ENCODE measurements around the gene SIGLEC12. TPM values are rescaled to one million over a fixed set of nuclear protein-coding genes. Genes with fewer than 3 reads are reported as not detected.

SIGLEC12 gene
- total and polyA plus RNA-seq, 2 donors (not counting 3 experiments of a cell fraction or from before 2014, with no cell fraction given): not detected

GRCh38 chr19:51547397-51548212, 46.0 kb upstream of the SIGLEC12 start:
- dilution Hi-C loops (cut with MboI; ENCODE audit: extremely low pct_ligation_motif_present, low sequenced_read_pairs) (no loop called here), intact Hi-C loops (cut with micrococcal nuclease) (loop anchor here (1.0 to 2.0 kb wide), 3 partner anchors 75 to 142 kb away; no protein-coding TSS in a partner anchor)
- Histone ChIP-seq H3K9me1 (replicated peaks; ENCODE audit: control insufficient read depth, extremely low read depth, insufficient read depth, low read length) (no peaks in the 10 kb centered on the region), H2AFZ (ENCODE audit: low read depth, low read length) (no peak overlapping the region), H3K9ac (replicated peaks; ENCODE audit: extremely low read depth, insufficient read depth, low read length) (peak overlapping the region; percentile 65), H3K27ac (ENCODE audit: insufficient read depth, low read depth, low read length) (peak overlapping the region; percentile 89), H3K4me2 (ENCODE audit: insufficient read depth, low read length) (peak overlapping the region; percentile 52), H3K4me3 (replicated peaks in 1 of 3; ENCODE audit: insufficient read depth in 1 of 3, low read depth in 1 of 3, low read length in 3 of 3) (no peak overlapping the region), H3K27me3 (ENCODE audit: control insufficient read depth in 2 of 2, insufficient read depth in 2 of 2, low read length in 2 of 2) (no peaks in the 10 kb centered on the region), H3K79me2 (ENCODE audit: control insufficient read depth, insufficient read depth, low read length) (no peaks in the 10 kb centered on the region), H3K9me3 (replicated peaks; ENCODE audit: control insufficient read depth, insufficient read depth, low read length) (no peaks in the 10 kb centered on the region), H4K20me1 (replicated peaks; ENCODE audit: control insufficient read depth, extremely low read depth, insufficient read depth, low read length) (no peaks in the 10 kb centered on the region), H3K36me3 (ENCODE audit: control insufficient read depth in 2 of 2, extremely low read depth in 1 of 2, insufficient read depth in 2 of 2, low read length in 2 of 2) (no peaks in the 10 kb centered on the region), H3K4me1 (ENCODE audit: control insufficient read depth, extremely low read depth, insufficient read depth, low read length) (peaks cover 28% of the 10 kb centered on the region)
- ChIA-PET POLR2A (interaction anchor here (0.7 kb wide), 1 partner anchor 31 kb away, joined by 3 read pairs; no protein-coding TSS in a partner anchor), CTCF (interaction anchor here (1.0 to 2.9 kb wide), 9 partner anchors 23 to 208 kb away, joined by 4 to 15 read pairs (median 5); partner anchors contain the start of gene ZNF175)
- peak; percentile 37 for FAIRE-seq
- TF ChIP-seq JUN (IDR thresholded peaks at IDR 0.05; ENCODE audit: borderline replicate concordance, insufficient read depth, insufficient read length, low read depth) (peak; percentile 12), MYC (IDR thresholded peaks at IDR 0.05; ENCODE audit: low read depth, low read length) (peak; percentile 20), GATA2 (IDR thresholded peaks at IDR 0.05; ENCODE audit: insufficient read depth, insufficient read length, low read depth, low read length) (peak; percentile 92), FOS (IDR thresholded peaks at IDR 0.05; ENCODE audit: borderline replicate concordance, insufficient read depth, low read length) (peak; percentile 8), POLR2A (IDR thresholded peaks at IDR 0.05; ENCODE audit: low read depth, low read length) (no peak), POLR2AphosphoS5 (IDR thresholded peaks at IDR 0.05; ENCODE audit: insufficient read depth, low read depth, low read length) (peak; percentile 79), EZH2 (IDR thresholded peaks at IDR 0.05; ENCODE audit: borderline replicate concordance, low read depth, low read length, severe bottlenecking) (no peak)
- TF ChIP-seq, protein P1, sequence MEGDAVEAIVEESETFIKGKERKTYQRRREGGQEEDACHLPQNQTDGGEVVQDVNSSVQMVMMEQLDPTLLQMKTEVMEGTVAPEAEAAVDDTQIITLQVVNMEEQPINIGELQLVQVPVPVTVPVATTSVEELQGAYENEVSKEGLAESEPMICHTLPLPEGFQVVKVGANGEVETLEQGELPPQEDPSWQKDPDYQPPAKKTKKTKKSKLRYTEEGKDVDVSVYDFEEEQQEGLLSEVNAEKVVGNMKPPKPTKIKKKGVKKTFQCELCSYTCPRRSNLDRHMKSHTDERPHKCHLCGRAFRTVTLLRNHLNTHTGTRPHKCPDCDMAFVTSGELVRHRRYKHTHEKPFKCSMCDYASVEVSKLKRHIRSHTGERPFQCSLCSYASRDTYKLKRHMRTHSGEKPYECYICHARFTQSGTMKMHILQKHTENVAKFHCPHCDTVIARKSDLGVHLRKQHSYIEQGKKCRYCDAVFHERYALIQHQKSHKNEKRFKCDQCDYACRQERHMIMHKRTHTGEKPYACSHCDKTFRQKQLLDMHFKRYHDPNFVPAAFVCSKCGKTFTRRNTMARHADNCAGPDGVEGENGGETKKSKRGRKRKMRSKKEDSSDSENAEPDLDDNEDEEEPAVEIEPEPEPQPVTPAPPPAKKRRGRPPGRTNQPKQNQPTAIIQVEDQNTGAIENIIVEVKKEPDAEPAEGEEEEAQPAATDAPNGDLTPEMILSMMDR (IDR thresholded peaks at IDR 0.05; ENCODE audit: extremely low read depth in 1 of 2, insufficient read depth in 1 of 2, low read depth in 1 of 2, low read length in 2 of 2): no peak
- TF ChIP-seq, protein P2, sequence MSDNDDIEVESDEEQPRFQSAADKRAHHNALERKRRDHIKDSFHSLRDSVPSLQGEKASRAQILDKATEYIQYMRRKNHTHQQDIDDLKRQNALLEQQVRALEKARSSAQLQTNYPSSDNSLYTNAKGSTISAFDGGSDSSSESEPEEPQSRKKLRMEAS (IDR thresholded peaks at IDR 0.05; ENCODE audit: insufficient read depth, insufficient read length): no peak
- BruUV-seq (replicated peaks): TSS peak; percentile 81
- peak; percentile 67 for DNase-seq (ENCODE audit: low read depth, low spot score)
